K562 (cell line): Measurements from ENCODE around the gene SEH1L. TPM values are rescaled to one million over a fixed set of nuclear protein-coding genes. Genes with fewer than 3 reads are reported as not detected.

Source experiments
- AFF1 ChIP-seq, 2 experiments: fragments of 450-650 bp; IDR thresholded peaks; 2 replicates each; pipeline ENCODE4 v1.6.1; 2018; ENCODE audit warnings: mild to moderate bottlenecking in 2 of 2, low read depth in 1 of 2; ENCODE audit not compliant: partially characterized antibody in 2 of 2
- CBX3 ChIP-seq, 2 experiments: IDR thresholded peaks; 1 replicate in 1 of 2; 2 replicates in 1 of 2; pipeline ENCODE4 v1.6.1; 2012; ENCODE audit warnings: inconsistent platforms in 2 of 2, low read length in 2 of 2, borderline replicate concordance in 1 of 2, control low read depth in 1 of 2
- FOXM1 ChIP-seq, 2 experiments: fragments of 450-650 bp in 1 of 2; sonication (generic) in 1 of 2; formaldehyde crosslinking in 1 of 2; IDR thresholded peaks; 2 replicates each; pipeline versions ENCODE4 v1.6.1 to v1.9.0; 2017 to 2022; ENCODE audit warnings: low read depth in 2 of 2, mild to moderate bottlenecking in 2 of 2, missing genetic modification reagents in 1 of 2, moderate library complexity in 1 of 2
- HDAC1 ChIP-seq, 2 experiments: fragments of 450-650 bp; IDR thresholded peaks; 2 replicates each; pipeline ENCODE4 v1.6.1; 2016 to 2017; ENCODE audit warnings: inconsistent platforms in 1 of 2, mild to moderate bottlenecking in 1 of 2, moderate library complexity in 1 of 2
- KHSRP ChIP-seq: fragments of 450-650 bp; IDR thresholded peaks from 2 replicates; pipeline ENCODE4 v1.6.1; 2017
- LEF1 ChIP-seq: fragments of 450-650 bp; IDR thresholded peaks from 2 replicates; pipeline ENCODE4 v1.6.1; 2016; ENCODE audit warnings: mild to moderate bottlenecking
- SMC3 ChIP-seq: conservative IDR thresholded peaks from 2 replicates; pipeline ENCODE4 v1.6.1; 2011; ENCODE audit warnings: low read depth, low read length, improper control_type of control experiment; ENCODE audit not compliant: insufficient read depth
- SRSF7 ChIP-seq: fragments of 200-400 bp; formaldehyde crosslinking; optimal IDR thresholded peaks from 2 replicates; pipeline ENCODE3; 2017; ENCODE audit warnings: mild to moderate bottlenecking, low read depth, low read length
- TSHZ1 ChIP-seq: fragments of 250-450 bp; sonication (Bioruptor Pico); IDR thresholded peaks from 2 replicates; pipeline ENCODE4 v1.4.0; 2020; ENCODE audit warnings: mild to moderate bottlenecking, moderate library complexity
- XRCC3 ChIP-seq: fragments of 450-650 bp; IDR thresholded peaks from 2 replicates; pipeline ENCODE4 v1.6.1; 2017; ENCODE audit warnings: mild to moderate bottlenecking, moderate library complexity
- ZBED1 ChIP-seq: IDR thresholded peaks from 2 replicates; pipeline ENCODE4 v1.6.1; 2014
- ZNF23 ChIP-seq: fragments of 250-450 bp; sonication (Bioruptor Pico); IDR thresholded peaks from 2 replicates; pipeline ENCODE4 v1.4.0; 2020; ENCODE audit warnings: mild to moderate bottlenecking
- ZNF280A ChIP-seq: fragments of 450-650 bp; IDR thresholded peaks from 2 replicates; pipeline ENCODE4 v1.6.1; 2018; ENCODE audit warnings: mild to moderate bottlenecking, low read depth; ENCODE audit not compliant: partially characterized antibody
- polyA plus RNA-seq, 8 experiments: library from polyadenylated mRNA; depleted of rRNA in 4 of 8; stranded (reverse) in 5 of 8; unstranded in 3 of 8; fragments of >200 nt; fragmentation: Nextera tagmentation in 2 of 8; fragmentation: Illumina TruSeq in 1 of 8; extraction: Ambion mirVana in 2 of 8; extraction: Trizol in 1 of 8; gene quantifications; 2 replicates each; pipeline versions ENCODE4 v1.2.1 to v1.2.3, GENCODE V29; 2011 to 2014; ENCODE audit warnings: inconsistent platforms in 1 of 8, missing spikeins in 1 of 8
- total RNA-seq, 7 experiments: library from RNA; depleted of rRNA in 6 of 7; stranded (reverse); fragments of >200 nt in 6 of 7; fragmentation: Illumina TruSeq in 2 of 7; extraction: Trizol in 2 of 7; gene quantifications; 2 replicates each; pipeline versions ENCODE4 v1.2.1 to v1.2.3, GENCODE V29; 2011 to 2021; ENCODE audit warnings: low replicate concordance in 1 of 7

The SEH1L gene
- total and polyA plus RNA-seq, 9 of the 15 experiments (the other 6 are each of a cell fraction or from before 2014, with no cell fraction given) = 62.2 to 180 (median 108) TPM

- TF ChIP-seq LEF1 = no peak
- TF ChIP-seq XRCC3 = peak; percentile 46; the same call in 1 of the 2 replicates
- no peak for TF ChIP-seq SMC3
- no peak for TF ChIP-seq ZBED1
- no peak for TF ChIP-seq TSHZ1 (CRISPR knock-in tag)
- no peak for TF ChIP-seq HDAC1 (IDR thresholded peaks at IDR 0.05)
- no peak for TF ChIP-seq ZNF23 (CRISPR knock-in tag)
- TF ChIP-seq FOXM1 (IDR thresholded peaks at IDR 0.05; ENCODE audit: low read depth) = no peak
- no peak for TF ChIP-seq FOXM1 (CRISPR knock-in tag; IDR thresholded peaks at IDR 0.05; ENCODE audit: low read depth)
- peak in 1 of 2 experiments; percentile 90; a peak in 2 of 3 replicates for TF ChIP-seq CBX3 (IDR thresholded peaks at IDR 0.05; ENCODE audit: borderline replicate concordance in 1 of 2, low read length in 2 of 2)
- TF ChIP-seq SRSF7 = no peak
- TF ChIP-seq AFF1 (IDR thresholded peaks at IDR 0.05; ENCODE audit: low read depth in 1 of 2, partially characterized antibody in 2 of 2) = no peak
- no peak for TF ChIP-seq KHSRP
- peak; percentile 55 for TF ChIP-seq ZNF280A
These were observed 47.6 kb downstream of the SEH1L start (continued) for GRCh38 chr18:12995424-12995823.
